Measurements from ENCODE around the gene LCORL.
"Not testable (repeated sequence)": the region's sequence is repeated elsewhere in the genome, so short reads cannot be mapped to it uniquely, and the experiment has no call there.

The LCORL gene

DNA sequence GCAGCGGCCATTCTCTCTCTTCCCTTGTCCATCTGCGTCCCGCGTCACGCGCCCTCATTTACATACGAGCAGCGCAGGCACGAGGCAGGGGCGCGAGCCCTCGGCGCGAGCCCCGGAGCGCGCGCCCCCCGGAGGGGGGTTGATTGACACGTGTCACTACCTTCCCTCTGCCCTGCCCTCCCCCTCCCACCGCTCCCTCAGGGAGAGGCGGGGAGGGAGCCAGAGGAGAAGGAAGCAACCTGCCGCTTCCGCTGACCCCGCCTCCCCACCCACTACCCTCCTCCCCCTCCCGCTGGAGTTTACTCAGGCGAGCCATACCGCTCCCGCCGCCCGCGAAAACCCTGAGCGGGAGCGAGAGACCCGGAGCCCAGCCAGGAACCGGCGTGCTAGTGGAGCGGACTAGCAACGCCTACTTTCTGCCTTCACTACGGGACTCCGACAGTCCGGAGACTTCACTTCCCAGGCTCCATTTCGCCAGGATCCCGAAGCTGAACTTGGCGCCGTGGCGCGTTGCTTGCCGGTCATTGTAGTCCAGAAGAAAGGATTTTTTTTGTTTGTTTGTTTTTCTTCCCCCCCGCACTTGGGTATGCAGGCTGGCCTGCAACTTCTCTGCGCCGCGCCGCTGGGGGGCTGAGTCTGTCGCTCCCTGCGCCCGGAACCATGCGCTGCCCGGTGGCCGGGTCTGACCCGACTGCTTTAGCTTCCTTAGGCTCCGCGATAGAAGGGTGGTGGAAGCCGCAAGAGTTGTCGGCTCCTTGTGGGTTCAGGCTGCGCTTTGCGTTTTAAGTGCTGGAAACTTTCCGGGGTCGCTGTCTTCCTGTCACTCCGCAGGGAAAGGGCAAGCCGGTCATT, at the start of gene LCORL:
Gene LCORL (minus strand): TSS at position 36 of the 852 bp plus-strand sequence. CDS start 4 bp downstream, at position 32.
- peak; percentile 98 to 99 for DNase-seq

DNA sequence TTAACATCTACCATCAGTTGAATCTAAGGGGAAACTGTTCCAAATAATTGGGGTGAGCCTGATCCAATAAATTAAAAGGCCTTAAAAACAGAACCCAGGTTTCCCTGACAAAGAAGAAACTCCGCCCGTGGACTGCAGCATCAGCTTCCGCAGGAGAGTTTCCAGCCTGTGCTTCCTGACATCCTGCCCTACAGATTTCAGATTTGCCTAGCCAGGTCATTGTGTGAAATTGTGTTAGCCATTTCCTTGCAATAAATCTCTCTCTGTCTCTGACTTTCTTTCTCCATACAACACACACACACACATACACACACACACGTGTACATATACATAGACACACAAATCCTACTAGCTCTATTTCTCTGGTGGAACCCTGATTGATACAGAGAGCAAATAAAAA, 48.3 kb upstream of the LCORL start:
- DNase-seq, result no peak

DNA sequence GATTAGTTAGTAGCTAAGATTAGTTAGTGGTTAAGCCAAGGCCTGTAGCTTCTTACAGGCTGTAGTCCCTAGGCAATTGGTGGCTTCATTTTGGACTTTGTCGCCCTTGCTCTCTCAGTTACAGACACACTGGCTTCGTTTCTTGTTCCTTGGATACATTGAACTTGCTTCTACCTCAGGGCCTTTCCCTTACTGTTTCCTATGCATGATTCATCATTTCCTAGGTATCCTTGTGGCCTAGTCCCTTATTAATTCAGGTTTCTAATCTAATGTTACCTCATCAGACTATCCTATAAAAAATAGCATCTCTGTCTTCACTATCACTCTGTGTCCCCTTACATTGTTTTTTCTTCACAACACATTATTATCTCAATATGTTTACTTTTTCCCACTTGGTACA, 45.5 kb upstream of the LCORL start:
- no peak for DNase-seq

DNA sequence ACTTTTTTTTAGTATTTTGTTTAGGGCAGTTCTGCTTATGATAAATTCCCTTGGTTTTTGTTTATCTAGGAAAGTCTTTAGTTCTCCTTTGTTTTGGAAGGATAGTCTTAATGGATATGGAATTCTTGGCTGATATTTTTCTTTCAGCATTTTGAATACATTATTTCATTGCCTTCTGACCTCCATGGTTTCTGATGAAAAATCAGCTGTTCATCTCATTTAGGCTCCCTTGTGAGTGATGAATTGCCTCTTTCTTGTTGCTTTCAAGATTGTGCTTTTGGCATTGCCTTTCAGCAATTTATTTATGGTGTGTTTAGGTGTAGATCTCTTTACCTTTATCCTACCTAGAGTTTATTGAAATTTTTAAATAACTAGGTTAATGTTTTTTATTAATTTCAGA, 41.5 kb upstream of the LCORL start:
- no peak for DNase-seq

DNA sequence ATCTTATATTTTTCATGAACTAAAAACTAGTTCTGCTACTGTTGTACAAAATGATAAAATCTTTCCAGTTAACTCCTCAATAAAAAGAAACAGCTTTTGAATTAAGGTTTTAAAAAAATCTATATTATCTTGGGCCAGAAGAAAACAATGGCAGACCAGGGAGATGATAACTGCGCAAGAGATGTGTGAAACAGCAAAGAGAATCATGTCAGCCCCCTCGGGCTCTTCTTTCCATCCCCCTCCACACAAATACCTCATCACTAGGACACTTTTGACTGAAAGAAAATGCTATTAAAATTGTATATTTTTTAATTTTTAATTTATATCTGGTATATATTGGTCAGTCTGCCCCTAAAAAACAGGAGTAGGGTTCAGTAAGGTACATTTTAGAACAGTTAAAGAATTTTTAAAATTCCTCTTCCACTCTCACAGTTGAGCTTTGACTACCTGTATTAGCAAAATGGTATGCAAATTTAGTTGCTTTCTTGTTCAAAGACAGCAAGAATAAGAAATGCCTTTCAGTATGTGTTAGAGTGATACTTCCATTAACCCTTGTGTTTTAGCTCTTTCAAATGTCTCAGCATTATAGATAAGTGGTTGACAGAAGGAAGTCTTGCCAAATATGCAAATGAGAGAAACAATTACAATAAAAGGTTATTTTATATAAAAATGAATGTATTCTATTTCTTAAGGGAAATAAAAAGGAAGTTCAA, 36.4 kb upstream of the LCORL start:
- DNase-seq, result no peak

DNA sequence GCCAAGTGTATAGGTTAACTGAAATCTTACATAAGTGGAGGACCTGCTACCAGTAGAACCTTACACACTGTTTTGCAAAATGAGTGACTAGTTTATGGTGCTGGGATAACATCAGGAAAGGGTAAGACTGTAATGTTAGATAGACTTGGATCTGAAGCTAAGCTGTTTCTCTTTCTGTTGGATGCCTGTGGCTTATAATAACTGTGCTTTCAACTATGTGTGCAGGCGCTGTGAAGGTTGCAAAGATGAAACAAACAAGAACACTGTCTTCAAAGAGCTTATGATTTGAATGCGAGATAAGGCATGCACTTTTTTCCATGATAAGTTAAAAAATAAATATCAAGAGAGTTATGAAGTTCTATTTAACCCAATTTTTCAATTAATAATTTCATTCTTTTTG, 34.5 kb upstream of the LCORL start:
- no peak for DNase-seq

DNA sequence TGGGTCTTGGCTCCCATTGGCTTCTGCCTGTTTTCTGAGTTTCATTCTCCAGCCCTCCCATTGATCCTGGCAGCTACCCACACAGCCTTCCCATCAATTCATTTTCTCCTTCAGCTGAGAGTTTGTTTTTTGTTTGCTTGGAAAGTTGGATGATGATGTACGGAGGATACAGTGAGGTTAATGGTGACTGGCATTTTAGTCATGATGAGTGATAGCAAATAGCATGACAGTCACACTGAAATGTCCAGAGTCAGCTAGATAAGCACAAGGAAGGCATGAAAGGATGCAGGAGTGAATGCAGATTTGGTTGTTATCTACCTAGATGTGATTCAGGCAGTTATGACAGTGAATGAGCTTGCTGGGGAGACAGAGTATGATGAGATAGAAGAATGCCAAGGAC, 30.6 kb upstream of the LCORL start:
- DNase-seq, result no peak

DNA sequence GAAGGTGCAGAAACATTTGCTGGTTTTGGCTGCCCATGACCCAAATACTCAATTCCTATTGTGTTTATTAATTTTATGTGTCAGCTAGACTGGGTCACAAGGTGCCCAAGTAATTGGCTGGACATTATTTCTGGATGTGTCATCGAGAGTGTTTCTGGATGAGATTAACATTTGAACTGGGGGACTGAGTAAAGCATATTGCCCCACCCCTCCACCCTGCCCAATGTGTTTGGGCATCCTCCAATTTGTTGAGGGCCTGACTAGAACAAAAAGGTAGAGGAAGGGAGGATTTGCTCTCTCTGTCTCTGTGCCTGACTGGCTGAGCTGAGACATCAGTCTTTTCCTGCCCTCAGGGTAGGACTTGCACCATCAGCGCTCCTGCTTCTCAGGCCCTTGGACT, 29.7 kb upstream of the LCORL start:
- DNase-seq, result no peak

DNA sequence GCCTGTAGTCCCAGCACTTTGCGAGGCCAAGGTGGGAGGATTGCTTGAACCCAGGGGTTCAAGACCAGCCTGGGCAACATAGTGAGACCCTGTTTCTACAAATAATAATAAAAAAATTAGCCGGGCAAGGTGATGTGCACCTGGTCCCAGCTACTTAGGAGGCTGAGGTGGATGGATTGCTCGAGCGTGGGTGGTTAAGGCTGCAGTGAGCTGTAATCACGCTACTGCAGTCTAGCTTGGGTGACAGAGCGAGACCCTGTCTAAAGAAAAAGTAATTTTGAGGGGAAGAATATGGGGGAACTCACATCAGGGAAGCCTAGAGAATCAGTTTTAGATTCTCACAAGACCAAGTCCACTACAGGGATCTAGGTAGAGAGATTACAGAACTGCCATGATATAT, 28.9 kb upstream of the LCORL start:
- no peak for DNase-seq

DNA sequence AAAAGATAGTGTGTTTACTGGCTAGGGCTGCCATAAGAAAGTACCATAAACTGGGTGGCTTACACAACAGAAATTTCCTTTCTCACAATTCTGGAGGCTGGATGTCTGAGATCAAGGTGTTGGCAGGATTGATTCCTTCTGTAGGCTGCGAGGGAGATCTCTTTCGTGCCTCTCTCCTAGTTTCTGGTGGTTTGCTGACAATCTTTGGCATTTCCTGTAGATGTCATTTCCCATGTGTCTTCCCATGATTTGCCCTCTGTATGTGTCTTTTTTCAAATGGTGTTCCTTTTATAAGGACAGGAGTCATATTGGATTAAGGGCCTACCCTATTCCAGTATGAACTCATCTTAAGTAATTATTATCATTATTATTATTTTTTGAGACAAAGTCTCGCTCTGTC, 27.9 kb upstream of the LCORL start:
- no peak for DNase-seq

DNA sequence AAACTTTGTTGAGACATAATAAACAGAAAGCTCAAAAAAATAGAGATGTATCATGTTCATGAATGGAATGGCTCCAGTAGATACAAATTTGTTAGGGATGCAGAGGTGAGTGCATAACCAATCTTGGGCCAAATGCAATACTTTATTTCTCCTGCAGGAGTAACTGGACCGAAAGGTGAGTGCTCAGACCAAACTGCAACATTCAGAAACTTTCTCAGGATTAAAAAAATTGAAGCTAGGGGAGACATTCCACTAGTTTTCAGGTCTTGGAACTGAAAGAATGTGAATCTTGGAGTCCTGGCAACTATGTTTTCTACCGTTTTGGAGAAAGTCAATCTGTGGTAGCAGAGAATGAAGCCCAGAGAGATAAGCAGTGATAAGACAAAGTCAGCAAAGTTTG, 21.2 kb upstream of the LCORL start:
- no peak for DNase-seq

DNA sequence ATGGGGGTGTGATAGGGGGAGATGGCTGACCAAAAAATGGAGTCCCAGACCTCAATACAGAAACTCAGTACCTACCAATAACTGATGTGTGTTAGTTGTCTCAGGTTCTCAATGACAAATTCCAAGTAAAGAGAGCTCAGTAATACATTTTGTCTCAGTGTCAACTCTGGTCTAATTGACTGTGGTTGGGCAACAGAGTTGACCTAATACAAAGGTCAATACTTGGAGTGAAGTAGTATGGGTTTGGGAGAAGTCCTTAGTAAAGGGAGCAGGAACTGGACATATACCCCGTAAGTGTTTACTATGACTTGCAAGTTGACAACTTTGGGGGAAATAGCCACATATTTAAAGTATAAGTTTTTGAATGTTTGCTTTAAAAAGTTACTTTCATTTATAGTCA, 20.5 kb upstream of the LCORL start:
- DNase-seq, result no peak

DNA sequence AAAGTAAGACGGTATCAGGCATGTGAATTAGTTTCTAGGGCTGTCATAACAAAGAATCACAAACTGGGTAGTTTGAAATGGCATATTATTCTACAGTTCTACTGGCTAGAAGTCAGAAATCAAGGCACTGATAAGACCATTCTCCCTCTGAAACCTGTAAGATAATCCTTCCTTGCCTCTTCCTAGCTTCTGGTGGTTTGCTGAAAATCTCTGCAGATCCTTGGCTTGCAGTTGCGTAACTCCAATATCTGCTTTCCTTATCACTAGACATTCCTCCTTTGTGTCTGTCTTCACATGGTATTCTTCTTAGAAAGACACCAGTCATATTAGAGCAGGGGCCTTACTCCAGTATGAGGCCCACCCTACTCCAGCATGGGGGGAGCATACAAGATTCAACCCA, 19.6 kb upstream of the LCORL start:
- DNase-seq, result no peak

DNA sequence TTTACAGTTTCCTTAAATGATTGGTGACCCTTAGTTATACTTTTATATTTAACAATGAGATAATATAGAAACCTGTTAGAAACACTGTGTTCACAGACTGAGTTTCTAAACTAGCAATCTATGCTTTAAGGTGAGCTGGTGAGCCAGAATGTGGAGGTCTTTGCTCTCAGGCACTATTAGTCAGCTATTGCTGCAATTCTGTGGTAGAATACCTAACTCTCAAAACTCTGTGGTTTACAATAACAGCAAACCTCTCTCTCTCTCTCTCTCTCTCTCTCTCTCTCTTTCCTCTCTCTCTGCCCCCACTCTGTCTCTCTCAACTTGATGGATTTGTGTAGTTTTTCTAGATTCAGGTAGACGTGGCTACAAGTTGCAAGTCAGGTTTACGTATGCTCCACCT, 17.6 kb upstream of the LCORL start:
- no peak for DNase-seq

DNA sequence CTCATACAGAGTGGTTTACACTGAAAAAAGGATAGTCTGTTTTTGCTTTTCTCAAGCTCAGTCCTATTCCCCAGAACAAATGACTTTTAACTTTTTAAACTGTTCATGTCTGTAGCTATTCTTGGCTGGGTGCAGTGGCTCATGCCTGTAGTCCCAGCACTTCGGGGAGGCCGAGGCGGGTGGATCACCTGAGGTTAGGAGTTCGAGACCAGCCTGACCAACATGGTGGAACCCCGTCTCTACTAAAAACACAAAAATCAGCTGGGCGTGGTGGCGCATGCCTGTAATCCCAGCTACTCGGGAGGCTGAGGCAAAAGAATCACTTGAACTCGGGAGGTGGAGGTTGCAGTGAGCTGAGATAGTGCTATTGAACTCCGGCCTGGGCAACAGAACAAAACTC, 14.8 kb upstream of the LCORL start:
- not testable (repeated sequence) for DNase-seq

DNA sequence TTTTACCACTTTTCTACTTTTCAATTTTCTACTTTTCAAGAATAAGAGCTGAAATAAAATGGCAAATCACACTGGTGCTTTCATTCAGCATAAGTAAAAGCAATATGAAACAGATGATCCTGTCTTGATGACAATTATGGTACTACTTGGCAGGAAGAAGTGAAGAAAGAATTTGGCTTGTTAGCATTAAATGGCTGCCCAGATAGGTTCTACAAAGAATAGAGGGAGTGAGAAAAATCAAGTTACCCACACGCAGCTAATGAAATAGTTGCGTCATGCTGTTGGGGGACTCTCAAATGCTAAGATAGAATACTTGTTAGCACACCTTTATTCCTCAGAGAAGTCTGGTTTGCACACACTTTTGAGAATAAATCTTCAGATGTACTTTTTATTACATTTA, 12.5 kb upstream of the LCORL start:
- no peak for DNase-seq

DNA sequence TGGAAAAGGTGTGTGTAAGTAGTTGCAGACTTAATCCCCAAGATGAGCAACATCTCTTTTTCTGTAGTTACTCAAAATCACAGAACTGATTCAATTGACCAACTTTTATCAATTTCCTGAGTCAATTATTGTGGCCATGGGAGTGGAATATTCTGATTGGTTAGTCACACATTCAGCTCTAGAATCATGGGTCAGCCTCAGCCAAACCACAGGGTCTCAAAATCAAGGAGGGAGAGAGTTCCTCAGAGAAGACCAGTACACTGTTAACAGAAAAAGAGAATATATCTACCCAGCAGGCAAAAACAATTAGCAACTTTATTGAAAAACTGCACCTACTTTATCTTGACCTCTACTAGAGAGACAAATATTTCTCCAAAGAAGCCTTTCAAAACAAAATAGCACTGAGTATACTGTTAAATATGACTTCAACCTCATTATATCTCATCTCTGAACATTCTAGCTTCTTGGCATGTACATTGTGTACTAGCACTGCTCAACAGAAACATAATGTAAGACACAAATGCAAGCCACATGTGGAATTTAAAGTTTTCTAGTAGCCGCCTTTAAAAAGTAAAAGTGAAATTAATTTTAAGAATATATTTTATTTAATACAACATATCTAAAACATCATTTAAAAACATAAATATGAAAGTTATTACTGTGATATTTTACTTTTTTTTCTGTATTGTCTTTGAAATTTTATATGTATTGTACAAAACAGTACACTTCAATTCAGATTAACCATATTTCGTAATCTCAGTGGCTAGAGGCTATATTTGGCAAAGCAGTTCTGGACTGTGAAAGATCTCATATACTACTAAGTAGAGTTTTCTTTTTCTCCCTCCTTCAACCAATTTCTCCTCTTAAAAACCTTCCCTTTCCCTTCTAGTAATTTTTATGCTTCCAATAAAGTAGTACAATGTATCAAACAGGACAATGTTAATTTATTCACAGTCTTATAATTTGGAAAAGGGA, 11.8 kb upstream of the LCORL start:
- DNase-seq, result no peak

DNA sequence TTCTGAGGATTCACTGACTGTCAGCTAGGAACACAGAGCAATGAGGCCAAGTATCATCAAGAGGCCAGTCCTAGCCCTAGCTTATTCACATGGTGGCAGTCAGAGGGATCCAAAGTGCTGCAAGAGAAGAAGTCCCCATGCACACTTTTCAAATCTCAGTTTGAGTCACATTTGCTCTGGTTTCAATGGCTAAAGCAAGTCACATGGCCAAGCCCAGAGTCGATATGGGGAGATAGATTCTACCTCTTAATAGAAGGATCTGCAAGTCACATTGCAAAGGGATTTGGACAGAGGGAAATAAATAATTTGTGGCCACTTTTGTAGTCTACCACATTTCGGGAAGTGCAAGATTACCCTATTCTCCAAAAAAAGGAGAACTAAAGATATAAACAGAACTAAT, 3.7 kb upstream of the LCORL start:
- no peak for DNase-seq

DNA sequence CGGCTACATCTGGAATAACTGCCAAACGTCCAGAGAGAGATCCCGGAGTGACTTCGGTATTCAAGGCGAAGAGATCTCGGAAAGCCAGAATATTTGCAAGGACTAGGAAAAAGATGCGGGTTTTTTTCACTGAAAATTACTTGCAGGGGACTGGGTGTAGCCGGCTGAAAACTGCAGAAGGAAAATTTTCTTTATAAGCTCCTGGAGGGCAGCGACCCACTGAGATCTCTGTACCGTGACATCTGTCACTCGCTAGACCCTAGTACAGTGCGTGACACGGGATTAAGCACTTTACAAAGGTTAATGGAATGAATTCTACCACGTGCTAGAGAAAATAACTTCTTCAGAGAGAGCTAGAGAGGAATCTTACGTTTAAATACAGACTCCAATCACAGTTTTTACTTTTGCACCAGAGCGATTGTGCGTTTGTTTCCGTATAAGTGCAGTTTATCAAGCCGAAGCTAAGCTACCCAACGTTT, 1.1 kb upstream of the LCORL start:
- DNase-seq, result no peak

DNA sequence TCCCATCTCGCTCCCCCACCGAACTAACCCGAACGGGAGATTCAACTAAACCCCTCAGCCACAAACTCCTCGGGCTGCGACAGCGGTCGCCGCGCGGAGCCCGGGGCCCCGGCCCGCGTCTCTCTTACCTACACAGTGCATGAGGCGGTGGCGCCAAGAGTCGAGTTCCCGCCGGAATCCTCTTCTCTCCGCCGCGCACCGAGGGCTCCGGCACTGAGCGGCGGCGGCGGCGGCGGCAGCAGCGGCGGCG, 160 bp downstream of the LCORL start:
- DNase-seq, result peak in 1 of 2 experiments; percentile 62

DNA sequence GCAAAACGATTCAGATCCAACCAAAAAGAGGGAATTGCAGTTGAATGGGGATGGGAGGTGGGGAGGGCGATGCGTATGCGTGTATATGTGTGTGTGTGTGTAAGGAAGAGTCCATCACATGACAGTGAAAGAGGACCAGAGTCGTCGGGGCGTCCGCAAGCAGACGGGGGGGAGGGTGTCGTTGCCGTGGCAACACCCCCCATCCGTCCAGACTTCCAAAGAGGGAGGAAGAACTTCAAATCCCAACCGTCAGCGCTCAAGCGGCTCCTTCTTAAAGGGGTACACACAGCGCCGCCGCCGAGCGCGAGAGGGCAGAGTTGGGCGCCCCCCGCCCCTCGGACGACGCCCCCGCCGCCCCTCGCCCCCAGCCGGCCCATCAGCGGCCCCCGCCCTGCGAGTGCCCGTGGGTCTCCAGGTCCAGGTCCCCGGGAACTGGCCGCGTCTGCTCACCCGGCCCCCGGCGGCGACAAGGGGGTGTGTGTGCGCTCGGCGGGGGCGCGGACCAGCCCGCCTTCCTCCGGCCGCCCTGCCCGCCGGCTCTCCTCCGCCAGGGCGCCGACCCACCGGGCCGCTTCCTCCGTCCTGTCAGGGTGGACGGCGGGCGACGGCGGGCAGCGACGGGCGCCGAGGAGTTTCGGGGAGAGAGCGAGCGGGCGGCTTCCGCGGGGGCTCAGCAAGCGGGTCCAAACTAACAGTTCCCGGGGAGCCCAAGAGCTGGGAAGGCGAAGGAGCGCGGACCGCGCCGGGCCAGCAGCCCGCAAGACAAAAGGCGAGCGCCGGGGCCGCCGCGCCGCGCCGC, 685 bp downstream of the LCORL start:
- peak; percentile 59 to 80 for DNase-seq

DNA sequence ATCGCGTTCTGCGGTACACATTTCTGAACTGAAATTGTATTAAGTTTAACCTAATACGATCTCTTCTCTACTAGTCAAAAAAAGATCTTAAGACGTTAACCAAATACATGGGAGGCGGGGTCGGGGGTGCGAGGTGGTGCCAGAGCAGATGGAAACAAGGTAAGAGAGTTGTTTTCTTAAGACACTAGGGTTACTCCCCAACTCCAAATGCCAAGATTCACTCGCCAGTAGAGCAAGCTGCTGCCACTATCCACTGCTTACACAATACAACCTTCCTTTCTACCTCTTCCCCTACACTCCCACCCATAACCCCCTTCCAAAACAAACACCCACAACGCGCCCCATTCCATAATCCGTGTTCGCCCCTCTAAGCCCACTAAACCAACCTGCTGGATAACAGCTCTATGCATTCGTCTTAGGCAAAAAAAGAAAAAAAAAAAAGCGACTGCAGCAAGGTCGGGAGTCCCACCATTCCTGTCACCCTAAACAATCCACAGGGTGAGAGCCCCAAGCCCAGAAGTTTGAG, 1.3 kb downstream of the LCORL start:
- peak in 1 of 2 experiments; percentile 16 for DNase-seq
